Memory B cell (primary cell): ENCODE measurements around the gene BRSK2.
A peak's percentile ranks its signal among the peaks of the same experiment; 100 is the strongest.

Experiments
- ATAC-seq: fragments of 150-1000 bp; cut with Tn5 transposase; 2 replicates; pipeline ENCODE4 v1.10.0; 2021; ENCODE audit warnings: low read depth, mild to moderate bottlenecking, moderate library complexity
- DNase-seq, 2 donors: peaks; one replicate each; pipeline ENCODE4 v3.0.0; 2022; ENCODE audit warnings: low spot score in 2 of 2
- H3K27ac Mint-ChIP-seq: one replicate; pipeline ENCODE4 v1.8.0; 2022; ENCODE audit warnings: mild to moderate bottlenecking, moderate library complexity, mixed read lengths
- H3K27me3 Mint-ChIP-seq: one replicate; pipeline ENCODE4 v1.8.0; 2022; ENCODE audit warnings: mixed read lengths
- H3K36me3 Mint-ChIP-seq: one replicate; pipeline ENCODE4 v1.8.0; 2022; ENCODE audit warnings: mild to moderate bottlenecking, mixed read lengths
- H3K4me1 Mint-ChIP-seq: one replicate; pipeline ENCODE4 v1.8.0; 2022; ENCODE audit warnings: mixed read lengths
- H3K4me3 Mint-ChIP-seq: one replicate; pipeline ENCODE4 v1.8.0; 2022; ENCODE audit warnings: mild to moderate bottlenecking, moderate library complexity, mixed read lengths
- H3K9me3 Mint-ChIP-seq: one replicate; pipeline ENCODE4 v1.8.0; 2022; ENCODE audit warnings: mixed read lengths

BRSK2 gene

GRCh38 chr11:1377231-1377780 lies 12.4 kb upstream of the BRSK2 start:
- H3K9me3 Mint-ChIP-seq: peaks cover 2% of the 10 kb centered on the region
- ATAC-seq (no peak), DNase-seq (no peak)
- H3K36me3 Mint-ChIP-seq: no peaks in the 10 kb centered on the region
- peaks cover 2% of the 10 kb centered on the region for H3K27me3 Mint-ChIP-seq
- no peak overlapping the region for H3K27ac Mint-ChIP-seq
- no peak overlapping the region for H3K4me3 Mint-ChIP-seq
- H3K4me1 Mint-ChIP-seq: peaks cover 1% of the 10 kb centered on the region

DNA sequence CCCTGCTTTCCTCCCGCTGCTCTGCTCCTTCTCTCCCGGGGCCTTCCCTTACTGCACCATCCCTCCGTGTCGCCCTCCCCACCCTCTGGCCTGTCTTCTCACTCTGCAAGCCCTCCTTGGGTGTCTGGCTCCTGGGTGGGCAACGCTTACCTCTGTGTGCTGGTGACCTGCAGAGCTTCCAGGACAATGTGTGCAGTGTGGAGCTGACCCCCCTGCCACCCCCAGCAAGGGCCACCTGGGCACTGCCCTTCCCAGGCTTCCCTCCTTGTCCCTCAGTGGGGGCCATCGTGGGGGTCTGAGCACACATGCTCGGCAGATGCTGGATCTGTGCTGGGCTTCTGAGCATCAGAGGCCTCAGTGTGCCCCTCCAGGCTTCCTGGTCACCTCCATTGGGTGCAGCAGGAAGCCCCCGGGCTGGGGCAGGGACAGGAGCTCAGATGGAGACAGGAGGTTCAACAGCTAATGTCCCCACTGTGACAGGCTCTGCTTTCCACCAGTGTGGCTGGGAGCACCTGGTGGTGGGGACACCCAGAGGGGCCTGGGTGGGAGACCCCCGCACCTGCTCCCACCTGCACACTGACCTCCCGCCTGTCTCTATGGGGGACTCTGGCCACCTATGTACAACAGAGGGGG lies 7.8 kb upstream of the BRSK2 start:
- Mint-ChIP-seq H3K4me3 (peak overlapping the region; percentile 86), H3K27ac (peak overlapping the region; percentile 88), H3K9me3 (peaks cover 2% of the 10 kb centered on the region), H3K27me3 (no peaks in the 10 kb centered on the region), H3K36me3 (no peaks in the 10 kb centered on the region), H3K4me1 (peaks cover 14% of the 10 kb centered on the region)
- DNase-seq (no peak), ATAC-seq (no peak)

GRCh38 chr11:1382429-1382828 lies 7.3 kb upstream of the BRSK2 start:
- peak overlapping the region; percentile 86 for H3K4me3 Mint-ChIP-seq
- ATAC-seq: no peak
- H3K9me3 Mint-ChIP-seq: peaks cover 2% of the 10 kb centered on the region
- H3K27ac Mint-ChIP-seq: peak overlapping the region; percentile 88
- no peaks in the 10 kb centered on the region for H3K36me3 Mint-ChIP-seq
- no peak for DNase-seq
- H3K27me3 Mint-ChIP-seq: no peaks in the 10 kb centered on the region
- H3K4me1 Mint-ChIP-seq: peaks cover 15% of the 10 kb centered on the region

DNA sequence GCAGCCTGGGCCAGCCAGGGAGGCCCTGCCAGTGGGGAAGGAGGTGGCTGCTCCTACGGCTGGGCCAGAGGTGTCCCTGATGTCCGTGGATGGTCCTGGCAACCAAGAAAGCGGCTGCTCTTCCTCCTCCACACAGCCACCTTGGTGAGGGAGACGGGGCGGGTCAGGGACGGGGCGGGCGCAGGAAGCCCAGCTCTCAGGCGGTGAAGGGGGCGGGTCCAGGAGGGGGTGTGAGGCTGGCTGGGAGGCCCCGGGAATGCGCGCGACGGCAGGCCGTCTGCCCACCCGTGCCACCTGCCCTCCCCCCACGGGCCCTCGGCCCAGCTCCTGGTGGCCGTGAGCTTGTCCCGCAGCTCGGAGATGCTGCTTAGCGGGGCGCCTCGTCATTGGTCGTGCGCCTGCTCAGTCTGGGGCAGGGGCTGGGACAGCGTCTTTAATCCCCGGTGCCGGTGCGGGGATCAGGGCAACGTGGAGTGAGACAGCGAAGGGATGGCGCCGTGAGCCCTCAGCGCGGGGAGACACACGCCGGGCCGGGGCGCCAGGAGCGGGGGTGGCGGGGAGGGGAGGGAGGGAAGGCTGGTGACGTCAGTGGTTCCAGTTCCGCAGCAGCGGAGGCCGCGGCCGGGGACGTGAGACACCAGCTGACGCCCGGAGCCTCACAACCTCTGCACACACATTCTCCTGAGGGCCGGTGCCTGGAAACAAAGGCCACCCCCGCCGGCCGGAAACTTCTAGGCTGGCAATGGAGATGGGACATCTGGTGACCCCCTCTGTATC lies 6.7 kb upstream of the BRSK2 start:
- H3K27me3 Mint-ChIP-seq: no peaks in the 10 kb centered on the region
- ATAC-seq (peak; percentile 80), DNase-seq (peak; percentile 68 to 76)
- H3K36me3 Mint-ChIP-seq: no peaks in the 10 kb centered on the region
- H3K9me3 Mint-ChIP-seq: peaks cover 2% of the 10 kb centered on the region
- H3K27ac Mint-ChIP-seq: peak overlapping the region; percentile 88
- H3K4me3 Mint-ChIP-seq: peak overlapping the region; percentile 86
- peaks cover 19% of the 10 kb centered on the region for H3K4me1 Mint-ChIP-seq

GRCh38 chr11:1384199-1384970 lies 5.3 kb upstream of the BRSK2 start:
- DNase-seq (no peak), ATAC-seq (peak; percentile 44)
- Mint-ChIP-seq H3K27ac (peak overlapping the region; percentile 88), H3K9me3 (peaks cover 2% of the 10 kb centered on the region), H3K27me3 (no peaks in the 10 kb centered on the region), H3K4me3 (peak overlapping the region; percentile 59), H3K36me3 (no peaks in the 10 kb centered on the region), H3K4me1 (peaks cover 19% of the 10 kb centered on the region)

GRCh38 chr11:1387521-1387920 lies 2.2 kb upstream of the BRSK2 start:
- H3K27me3 Mint-ChIP-seq: peaks cover 14% of the 10 kb centered on the region
- DNase-seq: no peak
- no peak overlapping the region for H3K27ac Mint-ChIP-seq
- peak overlapping the region; percentile 28 for H3K4me3 Mint-ChIP-seq
- ATAC-seq: no peak
- H3K4me1 Mint-ChIP-seq: peaks cover 18% of the 10 kb centered on the region
- no peaks in the 10 kb centered on the region for H3K36me3 Mint-ChIP-seq
- H3K9me3 Mint-ChIP-seq: no peaks in the 10 kb centered on the region

DNA sequence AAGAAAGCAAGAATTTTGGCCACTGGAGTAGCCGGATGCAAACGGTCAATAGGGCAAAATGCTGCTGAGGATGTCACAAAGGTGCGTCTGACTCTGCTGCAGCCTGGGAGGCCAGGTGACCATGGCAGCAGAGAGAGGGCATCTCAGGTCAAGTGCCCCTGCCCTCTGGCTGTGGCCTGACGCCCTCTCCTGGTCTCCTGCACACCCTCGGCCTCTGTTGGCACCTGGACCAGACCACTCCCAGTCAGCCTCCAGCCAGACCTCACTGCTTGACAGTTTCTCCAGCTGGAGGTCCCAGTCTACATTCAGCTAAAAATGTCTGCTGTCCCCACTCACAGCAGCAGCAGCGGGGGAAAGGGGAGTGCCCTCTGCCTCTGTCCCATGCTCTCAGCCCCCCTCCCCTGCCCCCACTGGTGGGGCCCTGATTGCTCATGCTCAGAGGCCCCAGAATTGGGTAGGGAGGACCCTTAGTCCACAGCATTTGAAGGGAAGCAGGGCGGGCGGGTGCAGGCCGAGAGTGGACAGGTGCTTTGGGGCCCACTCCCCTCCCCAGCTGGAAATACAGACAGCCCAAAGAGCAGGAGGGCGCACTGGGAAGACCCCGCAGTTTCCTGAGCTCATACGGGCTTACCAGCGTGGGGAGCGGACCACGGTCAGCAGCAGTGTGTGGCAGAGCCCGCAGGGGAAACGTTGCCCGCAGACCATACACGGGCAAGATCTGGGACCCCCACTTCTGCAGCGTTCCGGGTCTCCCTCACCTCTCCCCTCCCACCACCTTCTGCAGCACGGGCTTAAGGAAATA lies 1.6 kb upstream of the BRSK2 start:
- H3K36me3 Mint-ChIP-seq: no peaks in the 10 kb centered on the region
- DNase-seq (no peak), ATAC-seq (no peak)
- peak overlapping the region; percentile 32 for H3K4me3 Mint-ChIP-seq
- H3K27ac Mint-ChIP-seq: no peak overlapping the region
- peaks cover 16% of the 10 kb centered on the region for H3K4me1 Mint-ChIP-seq
- no peaks in the 10 kb centered on the region for H3K9me3 Mint-ChIP-seq
- H3K27me3 Mint-ChIP-seq: peaks cover 18% of the 10 kb centered on the region

DNA sequence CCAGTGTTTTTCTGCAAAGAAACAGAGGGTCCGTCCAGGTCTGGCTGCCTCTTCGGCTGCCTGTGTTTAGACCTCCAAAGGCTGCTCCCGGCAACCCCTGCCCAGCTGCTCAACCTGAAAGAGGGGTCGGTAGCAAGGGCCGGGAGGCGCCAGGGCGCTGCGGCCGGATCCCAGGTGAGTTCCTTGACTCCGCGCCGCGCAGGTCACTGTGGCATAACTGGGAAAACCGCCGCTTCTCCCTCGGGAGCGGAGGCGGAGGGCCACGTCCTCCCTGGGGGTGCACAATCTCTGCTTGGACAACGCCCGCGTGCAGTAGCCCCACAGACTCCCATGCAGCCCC lies 1.0 kb upstream of the BRSK2 start:
- Mint-ChIP-seq H3K36me3 (no peaks in the 10 kb centered on the region), H3K27me3 (peaks cover 23% of the 10 kb centered on the region), H3K9me3 (no peaks in the 10 kb centered on the region), H3K27ac (no peak overlapping the region), H3K4me1 (peaks cover 16% of the 10 kb centered on the region), H3K4me3 (peak overlapping the region; percentile 84)
- DNase-seq (peak in 1 of 2 donors; percentile 39), ATAC-seq (no peak)

DNA sequence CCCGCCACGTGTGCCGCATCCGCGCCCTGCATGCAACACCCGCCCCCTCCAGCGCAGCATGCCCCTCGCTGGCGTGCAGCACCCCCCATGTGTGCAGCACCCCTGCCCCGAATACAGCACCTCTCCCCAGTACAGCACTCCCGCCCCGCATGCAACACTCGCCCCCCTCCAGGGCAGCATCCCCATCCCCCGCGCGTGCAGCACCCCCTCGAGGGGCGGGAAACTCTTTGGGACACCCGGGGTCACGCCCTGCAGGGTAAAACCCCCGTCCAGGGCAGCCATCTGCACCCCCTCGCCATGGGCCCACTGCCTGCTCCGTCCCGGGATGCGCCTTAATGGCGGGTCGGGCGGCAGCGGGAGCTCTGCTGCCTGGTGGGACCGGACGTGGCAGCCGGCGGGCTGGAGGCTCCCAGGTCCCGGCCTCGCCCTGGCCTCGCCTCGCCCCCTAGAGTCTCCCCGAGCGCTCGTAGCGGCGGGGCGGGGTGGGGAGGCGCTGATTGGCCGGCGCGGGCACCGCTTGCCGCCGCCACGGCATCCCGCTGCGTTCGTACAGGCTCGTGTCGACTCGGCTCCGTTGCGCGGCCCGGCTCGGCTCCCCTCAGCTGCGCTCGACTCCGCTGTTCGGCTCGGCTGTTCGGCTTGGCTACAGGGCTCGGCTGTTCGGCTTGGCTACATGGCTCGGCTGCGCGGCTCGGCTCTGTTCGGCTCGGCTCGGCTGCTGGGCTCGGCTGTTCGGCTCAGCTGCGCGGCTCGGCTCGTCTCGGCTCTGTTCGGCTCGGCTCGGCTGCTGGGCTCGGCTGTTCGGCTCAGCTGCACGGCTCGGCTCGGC lies 417 bp upstream of the BRSK2 start:
- peak; percentile 93 for ATAC-seq
- H3K9me3 Mint-ChIP-seq: no peaks in the 10 kb centered on the region

DNA sequence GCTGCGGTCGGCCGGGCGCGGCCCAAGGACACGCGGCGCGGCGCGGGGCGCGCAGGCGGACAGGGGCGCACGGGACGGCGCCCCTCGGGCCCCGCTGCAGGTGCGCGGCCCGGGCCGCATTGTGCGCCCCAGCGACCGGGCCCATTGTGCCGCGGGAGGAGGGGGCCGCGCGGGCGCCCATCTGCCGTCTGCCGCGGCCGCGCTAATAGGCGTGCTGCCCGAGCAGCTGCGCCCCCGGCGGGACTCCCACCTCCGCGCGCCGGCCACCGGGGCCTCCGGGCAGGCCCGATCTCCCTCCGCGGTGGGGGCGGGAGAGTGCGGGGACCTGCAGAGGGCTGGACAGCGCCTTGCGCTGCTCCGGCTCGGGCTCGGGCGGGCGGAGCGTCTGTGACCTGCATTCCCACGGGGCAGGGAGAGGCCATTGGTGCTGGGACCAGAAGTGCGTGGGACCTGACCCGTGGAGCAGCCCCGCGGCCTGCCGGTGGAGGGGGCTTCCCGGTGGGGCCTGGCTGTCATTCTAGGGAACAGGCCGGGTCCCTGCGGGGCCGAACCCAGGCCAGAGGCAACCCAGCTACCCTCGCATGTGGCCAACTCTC lies 933 bp downstream of the BRSK2 start:
- ATAC-seq (no peak), DNase-seq (peak in 1 of 2 donors; percentile 33)
- H3K4me3 Mint-ChIP-seq: no peak overlapping the region
- H3K4me1 Mint-ChIP-seq: peaks cover 7% of the 10 kb centered on the region
- H3K36me3 Mint-ChIP-seq: no peaks in the 10 kb centered on the region
- H3K9me3 Mint-ChIP-seq: no peaks in the 10 kb centered on the region
- H3K27me3 Mint-ChIP-seq: peaks cover 23% of the 10 kb centered on the region
- no peak overlapping the region for H3K27ac Mint-ChIP-seq

More for the DNA sequence above, 417 bp upstream of the BRSK2 start:
- H3K36me3 Mint-ChIP-seq: no peaks in the 10 kb centered on the region
- H3K27ac Mint-ChIP-seq: no peak overlapping the region
- DNase-seq: peak; percentile 96 to 98
- peak overlapping the region; percentile 84 for H3K4me3 Mint-ChIP-seq
- H3K4me1 Mint-ChIP-seq: peaks cover 16% of the 10 kb centered on the region
- peaks cover 23% of the 10 kb centered on the region for H3K27me3 Mint-ChIP-seq

- DNase-seq: no peak
- Mint-ChIP-seq H3K4me1 (peaks cover 7% of the 10 kb centered on the region), H3K9me3 (no peaks in the 10 kb centered on the region), H3K36me3 (no peaks in the 10 kb centered on the region), H3K27me3 (peaks cover 23% of the 10 kb centered on the region), H3K27ac (no peak overlapping the region), H3K4me3 (peak overlapping the region; percentile 32)
- no peak for ATAC-seq
Measured at GRCh38 chr11:1391165-1392075, 1.7 kb downstream of the BRSK2 start.

DNA sequence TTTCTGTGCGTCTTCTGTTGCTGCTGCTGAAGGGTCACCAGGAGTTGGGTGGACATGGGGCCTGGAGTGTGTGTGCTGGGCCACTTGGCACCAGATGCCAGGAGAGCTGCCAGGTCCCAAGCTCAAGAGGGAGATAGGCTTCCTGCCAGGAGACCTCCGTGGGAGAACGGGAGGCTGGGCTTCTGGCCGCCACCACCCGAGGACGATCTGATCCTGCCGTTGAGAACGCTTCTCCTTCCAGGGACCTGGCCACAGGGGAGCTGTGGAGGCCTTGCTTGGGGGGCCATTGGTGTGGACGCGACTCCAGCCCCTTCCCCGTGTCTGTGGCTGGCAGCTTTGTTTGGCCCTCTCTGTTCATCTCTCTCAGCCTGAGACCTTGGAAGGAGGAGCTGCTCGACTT lies 2.4 kb downstream of the BRSK2 start:
- no peak overlapping the region for H3K4me3 Mint-ChIP-seq
- peaks cover 7% of the 10 kb centered on the region for H3K4me1 Mint-ChIP-seq
- ATAC-seq (no peak), DNase-seq (no peak)
- H3K27me3 Mint-ChIP-seq: peaks cover 23% of the 10 kb centered on the region
- H3K9me3 Mint-ChIP-seq: no peaks in the 10 kb centered on the region
- H3K27ac Mint-ChIP-seq: no peak overlapping the region
- H3K36me3 Mint-ChIP-seq: no peaks in the 10 kb centered on the region
